GM19397 (cell line): Measurements from ENCODE around the gene TSPAN7.

Experiments
- ATAC-seq: cut with Tn5 transposase; IDR thresholded peaks from one replicate; pipeline ENCODE4 v1.9.1; 2021; ENCODE audit warnings: mild to moderate bottlenecking, moderate library complexity; ENCODE audit not compliant: unreplicated experiment

Gene TSPAN7

GRCh38 chrX:38594434-38594833, 33.1 kb downstream of the TSPAN7 start:
- no peak for ATAC-seq

GRCh38 chrX:38595801-38596200, 34.5 kb downstream of the TSPAN7 start:
- no peak for ATAC-seq

- ATAC-seq: no peak
These were observed 35.6 kb downstream of the TSPAN7 start for GRCh38 chrX:38596939-38597338.

GRCh38 chrX:38599796-38600755, 38.7 kb downstream of the TSPAN7 start:
- no peak for ATAC-seq

GRCh38 chrX:38601866-38602265, 40.5 kb downstream of the TSPAN7 start:
- ATAC-seq: no peak

- no peak for ATAC-seq
These were observed 45.5 kb downstream of the TSPAN7 start for GRCh38 chrX:38606821-38607220.

GRCh38 chrX:38607976-38608375, 46.6 kb downstream of the TSPAN7 start:
- no peak for ATAC-seq

- no peak for ATAC-seq
These were observed 49.5 kb downstream of the TSPAN7 start for GRCh38 chrX:38610849-38611248.

- ATAC-seq: no peak
These were observed 50.9 kb downstream of the TSPAN7 start for GRCh38 chrX:38612281-38612680.

- no peak for ATAC-seq
These were observed 53.1 kb downstream of the TSPAN7 start for GRCh38 chrX:38614485-38614884.

GRCh38 chrX:38616904-38617303, 55.6 kb downstream of the TSPAN7 start:
- ATAC-seq: no peak

- ATAC-seq: no peak
These were observed 56.8 kb downstream of the TSPAN7 start for GRCh38 chrX:38618180-38618579.

GRCh38 chrX:38620623-38621022, 59.3 kb downstream of the TSPAN7 start:
- no peak for ATAC-seq

- ATAC-seq: no peak
These were observed 65.0 kb downstream of the TSPAN7 start for GRCh38 chrX:38626296-38626695.

GRCh38 chrX:38627683-38628082, 66.3 kb downstream of the TSPAN7 start:
- ATAC-seq: peak; percentile 74

GRCh38 chrX:38628587-38628986, 67.2 kb downstream of the TSPAN7 start:
- no peak for ATAC-seq

- no peak for ATAC-seq
These were observed 71.2 kb downstream of the TSPAN7 start for GRCh38 chrX:38632516-38632915.

GRCh38 chrX:38634665-38635064, 73.3 kb downstream of the TSPAN7 start:
- ATAC-seq: no peak

GRCh38 chrX:38636949-38637819, 75.8 kb downstream of the TSPAN7 start:
- no peak for ATAC-seq

GRCh38 chrX:38638952-38639529, 77.7 kb downstream of the TSPAN7 start:
- ATAC-seq: no peak

- ATAC-seq: no peak
These were observed 78.4 kb downstream of the TSPAN7 start for GRCh38 chrX:38639730-38640129.
